Measurements from ENCODE around the gene TAB2. TPM values are rescaled to one million over a fixed set of nuclear protein-coding genes. Genes with fewer than 3 reads are reported as not detected.

The TAB2 gene
- total and polyA plus RNA-seq, 9 of the 15 experiments (the other 6 are each of a cell fraction or from before 2014, with no cell fraction given) = 9.1 to 38.3 (median 18.6) TPM

DNA sequence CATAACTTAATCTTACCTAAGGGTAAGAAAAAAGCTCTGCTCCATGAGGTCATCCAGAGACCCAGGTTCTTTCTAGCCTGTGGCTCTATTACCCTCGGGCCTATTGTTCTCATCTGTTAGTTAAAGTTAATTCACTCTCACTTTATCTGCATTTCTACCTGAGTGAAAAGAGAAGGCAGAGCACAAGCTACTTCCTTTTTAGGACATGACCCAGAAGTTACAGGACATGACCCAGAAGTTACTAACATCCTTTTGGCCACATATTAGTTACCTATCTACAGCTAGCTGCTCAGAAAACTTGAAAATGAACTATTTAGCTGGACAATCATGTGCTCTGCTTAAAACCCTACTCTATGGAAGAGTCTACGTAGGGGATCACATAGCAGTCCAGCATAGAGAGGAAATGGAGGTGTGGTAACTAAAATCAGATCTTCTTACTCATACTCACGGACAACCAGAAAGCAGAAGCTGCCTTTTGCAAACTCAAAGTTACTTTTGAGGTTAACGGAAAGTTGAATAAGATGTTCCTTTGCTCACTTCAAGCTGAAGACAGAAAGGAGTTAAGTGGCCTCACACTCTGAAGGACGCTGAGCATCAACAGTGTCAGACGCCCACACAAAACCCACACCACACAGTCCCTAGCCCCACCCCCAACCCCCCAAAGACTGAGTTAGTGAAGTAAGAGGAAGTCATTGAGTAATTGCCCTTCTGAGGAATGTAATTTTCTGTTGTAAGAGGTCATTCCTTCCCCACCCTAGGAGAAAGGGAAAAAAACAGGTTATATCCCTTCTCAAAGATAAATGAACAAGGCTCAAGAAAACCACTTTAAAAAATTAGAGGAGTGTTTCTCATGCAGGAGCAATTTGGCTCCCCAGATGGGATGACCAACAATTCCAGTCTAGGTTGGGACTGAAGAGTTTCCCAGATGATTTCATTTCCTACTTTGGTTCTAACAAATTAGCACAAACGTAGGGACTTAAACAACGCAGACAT, 45.9 kb upstream of the TAB2 start:
- ChIA-PET POLR2A (interaction anchor here (0.7 to 1.8 kb wide), 3 partner anchors 10 to 23 kb away, joined by 3 to 5 read pairs (median 3); no protein-coding TSS in a partner anchor), CTCF (ENCODE audit: low intra/inter-chr PET ratio) (no interaction called here)
- intact Hi-C loops (cut with micrococcal nuclease) = no loop called here
- no peak overlapping the region for H3K9ac ChIP-seq (ENCODE audit: insufficient read depth in 1 of 2, low read depth in 2 of 2, low read length in 2 of 2)
- H3K9me1 ChIP-seq (ENCODE audit: control insufficient read depth, insufficient read depth, low read length) = no peaks in the 10 kb centered on the region
- WGBS (ENCODE audit: insufficient coverage, low coverage, missing lambda C conversion rate) = 2% methylated on average over 8 of the region's 8 CpGs
- peaks cover 19 to 20% of the 10 kb centered on the region in 2 experiments for H3K27me3 ChIP-seq (ENCODE audit: control insufficient read depth in 2 of 2, insufficient read depth in 2 of 2, low read length in 2 of 2)
- FAIRE-seq (no peak), DNase-seq (ENCODE audit: extremely low read depth in 1 of 4, low spot score in 3 of 4) (no peak), ATAC-seq (no peak)
- no peak overlapping the region for H3K4me2 ChIP-seq (ENCODE audit: insufficient read depth, low read length)
- H3K9me3 ChIP-seq (replicated peaks; ENCODE audit: control insufficient read depth, insufficient read depth, low read depth, low read length) = 0 out of 2 replicates have a peak, but pooled peaks cover 3% of the 10 kb centered on the region
- H3K4me3 ChIP-seq = no peak overlapping the region
- no peaks in the 10 kb centered on the region for H3K36me3 ChIP-seq (ENCODE audit: control insufficient read depth, insufficient read depth, low read length)
- TF ChIP-seq FIP1L1 (IDR thresholded peaks at IDR 0.05; ENCODE audit: low read depth, low read length, poor library complexity, severe bottlenecking) (no peak), EGR1 (conservative IDR thresholded peaks at IDR 0.05) (peak; percentile 40; the same call in 1 of the 2 replicates), SPI1 (IDR thresholded peaks at IDR 0.05; ENCODE audit: borderline replicate concordance, low read depth, low read length) (0 out of 2 replicates have a peak, but pooled peaks have one; percentile 0), SNRNP70 (optimal IDR thresholded peaks at IDR 0.05; ENCODE audit: low read depth, low read length) (no peak)
- TF ChIP-seq, protein P1, sequence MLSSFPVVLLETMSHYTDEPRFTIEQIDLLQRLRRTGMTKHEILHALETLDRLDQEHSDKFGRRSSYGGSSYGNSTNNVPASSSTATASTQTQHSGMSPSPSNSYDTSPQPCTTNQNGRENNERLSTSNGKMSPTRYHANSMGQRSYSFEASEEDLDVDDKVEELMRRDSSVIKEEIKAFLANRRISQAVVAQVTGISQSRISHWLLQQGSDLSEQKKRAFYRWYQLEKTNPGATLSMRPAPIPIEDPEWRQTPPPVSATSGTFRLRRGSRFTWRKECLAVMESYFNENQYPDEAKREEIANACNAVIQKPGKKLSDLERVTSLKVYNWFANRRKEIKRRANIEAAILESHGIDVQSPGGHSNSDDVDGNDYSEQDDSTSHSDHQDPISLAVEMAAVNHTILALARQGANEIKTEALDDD (IDR thresholded peaks at IDR 0.05) = peak; percentile 14
- BruUV-seq (replicated peaks) = no TSS peak
- H3K4me1 ChIP-seq (replicated peaks in 1 of 2; ENCODE audit: control insufficient read depth in 2 of 2, insufficient read depth in 2 of 2, low read length in 2 of 2) = no peaks in the 10 kb centered on the region
- no peak overlapping the region for H2AFZ ChIP-seq (ENCODE audit: low read depth, low read length)
- in situ Hi-C loops (cut with MboI) = no loop called here
- H3K27ac ChIP-seq (ENCODE audit: extremely low read depth, low read depth, low read length) = no peak overlapping the region
- H3K79me2 ChIP-seq (ENCODE audit: control insufficient read depth, insufficient read depth, low read length) = no peaks in the 10 kb centered on the region
- H4K20me1 ChIP-seq (replicated peaks; ENCODE audit: control insufficient read depth, insufficient read depth, low read length) = no peaks in the 10 kb centered on the region
